CD4-positive, alpha-beta T cell treated with Interferon alpha-2 for 1 hour (primary cell): ENCODE results near the gene DSCAML1.
A peak's percentile ranks its signal among the peaks of the same experiment; 100 is the strongest.

Experiments used
- DNase-seq, 2 donors: peaks; one replicate each; pipeline ENCODE4 v3.0.0-alpha.2; 2020 to 2022

Gene DSCAML1

GRCh38 chr11:117603932-117604331 lies 193.1 kb downstream of the DSCAML1 start:
- DNase-seq, result no peak

GRCh38 chr11:117601006-117601708 lies 195.9 kb downstream of the DSCAML1 start:
- DNase-seq, result no peak

GRCh38 chr11:117600234-117600783 lies 196.7 kb downstream of the DSCAML1 start:
- no peak for DNase-seq

- peak; percentile 6 to 16 for DNase-seq
Measured at GRCh38 chr11:117597071-117597470, 199.9 kb downstream of the DSCAML1 start.

- DNase-seq, result no peak
Measured at GRCh38 chr11:117595440-117595839, 201.6 kb downstream of the DSCAML1 start.

GRCh38 chr11:117594721-117595120 lies 202.3 kb downstream of the DSCAML1 start:
- DNase-seq, result no peak

DNA sequence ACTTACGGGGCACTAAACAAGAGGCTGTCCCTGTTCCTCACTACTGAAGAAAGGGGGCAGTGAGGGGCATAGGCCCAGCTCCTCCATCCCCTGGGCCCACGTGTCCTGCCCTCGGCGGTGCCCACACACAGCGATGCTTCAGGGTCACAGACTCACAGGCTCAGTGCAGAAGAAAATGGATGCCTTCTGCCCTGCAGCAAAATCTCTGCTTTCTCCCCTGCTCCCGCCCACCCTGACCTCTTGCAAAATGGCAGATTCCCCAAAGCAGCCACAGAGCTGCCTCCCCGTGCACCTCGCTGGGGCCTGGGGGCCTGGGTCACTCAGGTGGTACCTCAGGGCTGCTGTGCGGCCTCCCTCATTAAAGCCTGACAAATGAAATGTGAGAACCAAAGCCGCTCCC lies 204.0 kb downstream of the DSCAML1 start:
- DNase-seq, result no peak

DNA sequence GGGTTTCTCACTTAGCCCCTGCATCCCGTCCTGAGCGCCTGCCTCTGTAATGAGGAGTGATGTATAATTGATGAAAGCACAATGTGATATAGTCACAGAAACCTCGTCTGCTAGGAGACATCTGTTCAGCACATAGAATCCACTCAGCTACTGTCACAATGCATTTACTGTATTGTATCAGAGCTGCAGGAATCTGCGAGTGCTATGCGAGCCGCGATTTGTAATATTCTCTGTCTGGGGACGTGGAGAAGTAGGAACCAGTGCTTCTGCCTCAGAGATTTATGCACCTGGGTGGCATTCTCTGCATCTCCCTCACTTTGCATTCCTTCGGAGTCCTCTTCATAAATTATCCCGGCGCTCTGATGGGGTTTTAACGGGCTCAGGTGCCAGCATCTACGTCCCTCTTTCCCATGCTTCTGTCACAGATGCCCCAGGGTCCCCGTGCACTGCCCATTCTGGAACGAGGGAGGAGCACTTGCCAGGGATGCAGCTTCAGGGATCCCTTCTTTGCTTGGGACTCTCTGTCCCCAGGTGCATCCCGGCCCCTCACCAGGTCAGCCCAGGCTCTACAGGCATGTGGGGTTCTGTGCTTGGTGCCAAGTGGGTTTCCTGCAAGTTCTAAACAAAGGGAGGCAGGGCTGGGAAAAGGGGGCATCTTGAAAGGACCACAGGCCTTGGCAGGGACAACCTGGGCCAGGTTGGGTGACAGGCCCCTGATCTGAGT lies 205.5 kb downstream of the DSCAML1 start:
- no peak for DNase-seq

DNA sequence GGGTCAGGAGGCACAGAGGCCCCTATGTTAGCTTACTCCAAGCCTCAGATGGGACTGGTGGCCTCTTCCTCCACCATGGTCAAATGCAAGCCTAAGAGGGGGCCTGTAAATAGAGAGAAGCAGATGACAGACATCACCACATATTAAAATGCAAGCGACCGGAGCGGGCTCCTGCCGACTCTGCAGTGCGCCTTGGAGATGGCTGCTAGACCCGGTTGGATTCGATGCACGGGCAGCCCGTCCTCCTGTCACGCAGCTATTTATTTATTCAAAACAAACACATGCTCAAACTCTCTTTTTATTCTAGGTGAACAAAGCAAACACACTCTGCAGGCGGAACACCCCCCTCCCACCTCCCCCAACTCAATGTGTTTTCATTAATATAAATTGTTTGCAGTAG lies 208.0 kb downstream of the DSCAML1 start:
- DNase-seq, result no peak

- no peak for DNase-seq
Measured at GRCh38 chr11:117588166-117588810, 208.7 kb downstream of the DSCAML1 start.

GRCh38 chr11:117587416-117587815 lies 209.6 kb downstream of the DSCAML1 start:
- no peak for DNase-seq

DNA sequence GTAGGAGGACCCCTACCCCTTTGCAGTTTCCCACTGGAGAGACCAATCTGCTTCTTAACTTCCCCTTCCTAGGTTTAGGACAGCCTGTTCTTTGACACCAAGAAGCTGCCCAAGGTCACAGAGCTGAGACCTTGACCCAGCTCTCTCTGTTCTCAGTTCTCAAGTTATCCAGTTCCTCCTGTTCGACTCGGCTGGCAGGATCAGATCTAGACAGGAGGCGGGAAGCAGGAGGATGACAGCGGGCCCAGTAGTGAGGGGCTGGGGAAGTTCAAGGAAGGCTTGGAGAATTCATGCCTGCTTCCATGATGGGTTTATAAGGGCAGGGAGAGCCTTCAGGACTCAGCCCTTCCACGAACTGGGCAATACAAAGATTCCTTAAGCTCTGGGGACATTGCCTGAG lies 210.6 kb downstream of the DSCAML1 start:
- DNase-seq, result no peak

GRCh38 chr11:117585631-117586030 lies 211.4 kb downstream of the DSCAML1 start:
- DNase-seq, result no peak

DNA sequence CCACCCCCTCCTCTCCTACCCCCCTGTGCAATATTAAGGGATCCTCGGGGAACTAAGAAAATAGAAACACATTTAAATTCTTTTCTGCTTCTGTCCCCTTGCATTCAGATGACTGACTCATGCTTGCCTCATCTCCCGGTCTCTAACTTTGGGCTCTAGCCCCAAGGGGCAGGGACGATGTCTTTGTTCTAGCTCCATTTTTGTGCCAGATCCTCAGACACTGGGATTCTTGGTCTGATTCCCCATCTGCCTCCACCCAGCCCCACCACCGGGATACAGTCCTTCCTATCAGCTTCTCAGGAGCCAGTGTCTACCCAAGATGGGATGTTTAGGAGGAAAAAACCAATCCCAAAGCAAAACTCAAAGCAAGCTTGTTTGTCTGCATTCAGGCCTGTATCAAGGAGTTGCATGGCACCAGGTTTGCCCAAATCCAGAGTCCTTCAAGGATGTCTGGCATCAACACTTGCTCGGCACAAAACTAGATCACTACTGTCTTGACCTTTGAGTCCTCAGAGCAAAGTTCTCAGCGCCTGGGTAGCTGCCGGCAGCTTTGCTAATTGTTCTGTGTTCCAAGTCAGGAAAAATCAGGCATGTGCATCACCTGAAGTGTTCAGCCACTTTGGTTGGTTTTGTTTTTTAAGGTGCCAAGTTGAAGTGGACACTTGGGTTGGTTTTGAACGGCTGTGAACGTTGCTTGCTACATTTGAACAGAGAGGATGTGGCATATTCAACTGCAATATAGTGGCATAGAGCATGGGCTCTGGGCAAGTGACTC lies 212.8 kb downstream of the DSCAML1 start:
- no peak for DNase-seq

DNA sequence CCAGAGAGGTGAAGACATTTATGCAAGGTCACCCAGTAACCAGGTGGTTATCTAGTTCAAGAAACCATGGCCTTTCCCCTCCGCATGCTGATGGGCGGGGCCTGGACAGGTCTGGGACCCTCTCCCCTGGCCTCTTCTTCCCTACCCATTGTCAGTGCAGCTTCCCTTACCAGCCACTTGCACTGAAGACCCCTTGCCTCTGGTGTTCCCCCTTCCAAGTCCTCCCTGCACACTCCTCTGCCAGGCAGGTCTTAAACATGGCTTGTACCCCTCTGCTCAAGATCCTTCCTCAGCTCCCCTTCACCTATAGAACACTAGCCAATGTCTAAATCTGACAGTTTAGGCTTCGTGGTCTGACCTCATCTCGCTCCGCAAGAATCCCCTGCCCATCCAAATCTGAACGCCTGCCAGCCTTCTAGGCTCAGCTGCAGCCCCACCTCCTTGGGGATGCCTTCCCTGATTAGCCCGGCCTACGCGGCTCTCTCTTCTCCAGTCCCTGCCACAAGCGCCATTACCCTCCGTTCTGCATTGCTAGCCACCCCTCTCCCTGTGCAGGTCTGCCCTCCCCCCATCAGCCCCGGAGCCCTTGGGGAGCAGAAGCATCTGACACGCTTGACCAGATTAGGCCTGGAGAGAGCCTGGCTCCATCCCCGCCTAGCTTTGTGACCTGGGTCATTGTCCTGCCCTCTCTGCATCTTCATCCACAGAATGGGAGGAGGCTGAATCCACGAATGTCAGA lies 213.8 kb downstream of the DSCAML1 start:
- DNase-seq, result no peak

- DNase-seq, result no peak
Measured at GRCh38 chr11:117582433-117582832, 214.6 kb downstream of the DSCAML1 start.

GRCh38 chr11:117580866-117581265 lies 216.2 kb downstream of the DSCAML1 start:
- DNase-seq, result no peak

GRCh38 chr11:117579161-117579560 lies 217.9 kb downstream of the DSCAML1 start:
- no peak for DNase-seq

DNA sequence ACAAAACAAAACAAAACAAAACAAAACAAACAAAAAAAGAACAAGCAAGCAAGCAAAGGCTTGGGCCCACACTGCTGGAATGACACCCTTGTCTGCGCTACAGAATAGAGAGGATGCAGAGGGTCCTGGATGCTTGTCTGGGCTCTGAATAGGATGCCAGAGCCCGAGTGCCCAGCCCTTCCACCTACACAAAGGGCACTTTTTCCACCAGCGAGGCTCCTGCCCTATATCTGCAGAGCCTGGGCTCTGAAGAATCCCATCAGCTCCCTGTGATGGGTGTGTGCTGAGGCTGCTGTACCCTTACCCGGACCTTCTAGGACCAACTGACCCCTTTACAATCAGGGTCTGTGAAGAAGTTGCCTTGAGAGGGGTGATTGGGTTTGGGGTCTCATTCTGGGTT lies 221.2 kb downstream of the DSCAML1 start:
- DNase-seq, result no peak

DNA sequence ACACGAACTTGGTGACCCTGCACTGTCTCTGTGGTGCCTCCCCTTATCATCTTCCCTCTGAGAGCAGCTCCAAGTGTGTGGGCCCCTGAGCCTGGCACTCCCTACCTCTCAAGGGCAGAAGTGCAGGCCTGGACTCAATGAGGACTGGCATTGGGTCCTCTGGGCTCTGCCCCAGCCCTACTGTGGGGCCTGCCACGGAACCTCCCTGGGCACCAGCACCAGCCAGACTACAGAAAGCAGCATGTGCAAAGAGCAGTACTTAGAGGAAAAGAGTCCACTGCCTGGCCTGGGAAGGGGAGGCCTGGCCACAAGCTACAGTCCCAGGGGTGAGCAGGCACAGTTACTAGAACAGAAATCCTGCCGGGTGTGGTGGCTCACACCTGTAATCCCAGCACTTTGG lies 222.5 kb downstream of the DSCAML1 start:
- DNase-seq, result no peak

GRCh38 chr11:117573326-117573725 lies 223.7 kb downstream of the DSCAML1 start:
- DNase-seq, result no peak

GRCh38 chr11:117572671-117573070 lies 224.3 kb downstream of the DSCAML1 start:
- no peak for DNase-seq
